ENCODE results near the gene SART1.

SART1 gene

DNA sequence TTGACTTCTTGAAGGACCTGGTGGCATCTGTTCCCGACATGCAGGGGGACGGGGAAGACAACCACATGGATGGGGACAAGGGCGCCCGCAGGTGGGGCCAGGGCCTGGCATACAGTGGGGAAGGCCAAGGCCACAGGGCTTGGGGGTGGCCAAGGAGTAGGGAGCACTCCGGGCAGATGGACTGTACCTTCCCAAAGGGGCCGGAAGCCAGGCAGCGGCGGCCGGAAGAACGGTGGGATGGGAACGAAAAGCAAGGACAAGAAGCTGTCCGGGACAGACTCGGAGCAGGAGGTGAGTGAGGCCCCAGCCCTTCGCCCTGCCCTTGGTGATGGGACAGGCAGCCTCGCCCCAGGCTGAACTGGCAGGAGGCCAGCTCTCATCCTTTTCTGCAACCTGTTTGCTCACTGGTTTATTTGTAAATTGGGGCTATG is 41.1 kb upstream of the SART1 start:
- no peak for TF ChIP-seq GATA1 (IDR thresholded peaks at IDR 0.05; ENCODE audit: low read depth, low read length)
- TF ChIP-seq POLR2A (IDR thresholded peaks at IDR 0.05; ENCODE audit: low read length): no peak
- DNase-seq: peak in 1 of 2 experiments; percentile 49

- TF ChIP-seq GATA1 (IDR thresholded peaks at IDR 0.05; ENCODE audit: low read depth, low read length): no peak
- DNase-seq: no peak
Observed at GRCh38 chr11:65921033-65921555, 40.4 kb upstream of the SART1 start.

DNA sequence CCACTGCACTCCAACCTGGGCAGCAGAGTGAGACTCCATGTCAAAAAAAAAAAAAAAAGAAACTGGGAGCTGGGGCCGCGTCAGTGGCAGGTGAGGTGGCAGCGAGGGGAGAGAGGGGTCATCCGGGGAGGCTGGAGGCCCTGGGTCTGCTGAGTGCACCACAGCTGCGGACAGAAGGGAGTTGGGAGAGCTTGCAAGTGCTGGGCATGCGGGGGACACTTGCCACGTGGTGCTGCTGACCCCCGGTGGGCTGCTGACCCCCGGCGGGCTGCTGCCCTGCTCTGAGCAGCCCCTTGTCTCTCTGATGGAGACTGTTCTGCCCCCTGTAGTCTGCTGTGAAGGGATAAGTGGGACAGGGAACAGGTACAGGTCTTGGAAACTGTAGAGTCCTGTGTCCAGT is 39.7 kb upstream of the SART1 start:
- TF ChIP-seq GATA1 (IDR thresholded peaks at IDR 0.05; ENCODE audit: low read depth, low read length): no peak
- TF ChIP-seq POLR2A (IDR thresholded peaks at IDR 0.05; ENCODE audit: low read length): no peak
- no peak for DNase-seq

GRCh38 chr11:65922565-65922964 is 39.0 kb upstream of the SART1 start:
- TF ChIP-seq POLR2A (IDR thresholded peaks at IDR 0.05; ENCODE audit: low read length) (no peak), GATA1 (IDR thresholded peaks at IDR 0.05; ENCODE audit: low read depth, low read length) (no peak)
- DNase-seq: no peak

GRCh38 chr11:65925397-65925796 is 36.1 kb upstream of the SART1 start:
- TF ChIP-seq POLR2A (IDR thresholded peaks at IDR 0.05; ENCODE audit: low read length) (no peak), GATA1 (IDR thresholded peaks at IDR 0.05; ENCODE audit: low read depth, low read length) (no peak)
- no peak for DNase-seq

- TF ChIP-seq GATA1 (IDR thresholded peaks at IDR 0.05; ENCODE audit: low read depth, low read length): no peak
- peak; percentile 48 for TF ChIP-seq POLR2A (IDR thresholded peaks at IDR 0.05; ENCODE audit: low read length)
- peak; percentile 92 for DNase-seq
Observed at GRCh38 chr11:65927904-65928397, 33.6 kb upstream of the SART1 start.

GRCh38 chr11:65928667-65929066 is 32.9 kb upstream of the SART1 start:
- peak; percentile 40 to 47 for DNase-seq
- TF ChIP-seq POLR2A (IDR thresholded peaks at IDR 0.05; ENCODE audit: low read length) (no peak), GATA1 (IDR thresholded peaks at IDR 0.05; ENCODE audit: low read depth, low read length) (no peak)

DNA sequence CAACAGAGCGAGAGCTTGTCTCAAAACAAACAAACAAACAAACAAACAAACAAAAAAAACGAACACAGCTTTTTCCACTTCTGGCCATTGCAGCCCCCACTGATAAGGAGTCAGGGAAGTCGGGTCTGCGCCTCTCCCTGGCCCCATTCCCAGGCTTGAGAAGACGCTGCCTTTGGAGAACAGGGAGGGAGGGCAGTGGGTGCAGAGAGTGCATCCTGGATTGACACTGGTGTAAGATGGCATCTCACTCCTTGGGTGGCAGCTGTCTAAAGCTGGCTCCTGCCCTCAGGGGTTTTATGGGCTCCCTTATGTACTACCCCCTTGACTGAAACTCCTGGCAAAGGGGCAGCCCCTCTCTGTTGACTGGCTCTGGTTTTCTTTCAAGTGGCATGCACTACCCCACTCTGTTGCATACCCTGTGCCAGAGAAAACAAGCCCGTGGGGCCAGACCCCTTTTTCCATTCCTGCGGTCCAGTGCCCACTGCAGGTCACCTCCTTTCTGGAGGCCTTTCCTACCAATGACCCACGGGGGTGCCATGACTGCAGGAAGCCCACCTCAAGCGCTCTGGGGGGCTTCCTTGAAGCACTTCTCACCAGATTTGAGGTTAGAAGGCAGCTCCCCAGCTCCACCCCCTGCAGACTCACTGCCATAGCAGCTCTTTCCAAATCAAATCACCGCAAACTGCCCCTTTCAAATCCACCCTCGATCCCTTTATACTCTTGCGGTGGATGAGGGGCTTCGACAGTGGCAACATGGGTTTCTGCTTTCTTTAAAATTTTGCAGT is 29.6 kb upstream of the SART1 start:
- no peak for DNase-seq
- TF ChIP-seq GATA1 (IDR thresholded peaks at IDR 0.05; ENCODE audit: low read depth, low read length): no peak
- TF ChIP-seq POLR2A (IDR thresholded peaks at IDR 0.05; ENCODE audit: low read length): no peak

GRCh38 chr11:65932558-65932919 is 29.0 kb upstream of the SART1 start:
- no peak for TF ChIP-seq POLR2A (IDR thresholded peaks at IDR 0.05; ENCODE audit: low read length)
- no peak for TF ChIP-seq GATA1 (IDR thresholded peaks at IDR 0.05; ENCODE audit: low read depth, low read length)
- peak; percentile 43 to 48 for DNase-seq

GRCh38 chr11:65934014-65934413 is 27.5 kb upstream of the SART1 start:
- peak; percentile 87 to 96 for DNase-seq
- TF ChIP-seq GATA1 (IDR thresholded peaks at IDR 0.05; ENCODE audit: low read depth, low read length): peak; percentile 24
- TF ChIP-seq POLR2A (IDR thresholded peaks at IDR 0.05; ENCODE audit: low read length): no peak

DNA sequence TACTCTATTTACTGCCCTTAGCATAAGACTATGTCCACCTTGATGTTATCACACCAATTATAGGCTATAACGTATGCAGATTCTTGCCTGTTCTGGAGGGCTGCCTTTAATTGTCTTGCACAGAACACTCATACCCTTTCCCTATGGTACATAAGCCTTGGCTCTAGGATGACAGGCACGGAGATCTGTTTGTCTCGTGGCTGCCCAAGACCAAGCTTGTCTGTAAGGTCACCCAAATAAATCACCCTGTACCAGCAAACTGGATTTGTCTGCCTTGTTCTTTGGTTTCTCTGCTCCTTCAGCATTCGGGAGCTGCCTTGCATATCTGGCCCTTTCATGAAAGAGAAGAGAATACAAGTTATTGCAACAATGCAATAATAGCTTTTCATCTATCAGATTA is 23.8 kb upstream of the SART1 start:
- TF ChIP-seq GATA1 (IDR thresholded peaks at IDR 0.05; ENCODE audit: low read depth, low read length) (no peak), POLR2A (IDR thresholded peaks at IDR 0.05; ENCODE audit: low read length) (no peak)
- DNase-seq: no peak

DNA sequence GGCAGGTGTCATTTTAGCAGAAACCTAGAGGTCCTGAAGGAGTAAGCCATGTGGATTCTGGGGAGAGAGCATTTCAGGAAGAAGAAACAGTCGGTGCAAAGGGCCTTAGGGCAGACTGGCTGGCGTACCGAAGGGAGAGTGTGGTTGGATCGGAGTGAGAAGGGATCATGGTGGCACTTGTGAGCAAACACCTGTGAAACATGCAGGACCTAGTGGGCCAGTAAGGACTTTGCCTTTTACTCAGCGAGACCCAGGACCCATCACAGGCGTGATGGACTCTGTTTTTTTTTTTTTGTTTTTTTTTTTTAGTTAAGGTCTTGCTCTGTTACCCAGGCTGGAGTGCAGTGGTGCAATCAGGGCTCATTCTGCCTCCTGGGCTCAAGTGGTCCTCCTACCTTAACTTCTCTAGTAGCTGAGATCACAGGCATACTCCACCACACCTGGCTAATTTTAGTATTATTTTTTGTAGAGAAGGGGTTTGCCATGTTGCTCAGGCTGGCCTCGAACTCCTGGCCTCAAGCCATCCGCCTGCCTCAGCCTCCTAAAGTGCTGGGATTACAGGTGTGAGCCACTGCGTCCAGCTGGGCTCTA is 19.7 kb upstream of the SART1 start:
- DNase-seq: no peak
- TF ChIP-seq GATA1 (IDR thresholded peaks at IDR 0.05; ENCODE audit: low read depth, low read length) (no peak), POLR2A (IDR thresholded peaks at IDR 0.05; ENCODE audit: low read length) (peak; percentile 16)

GRCh38 chr11:65942531-65942930 is 19.0 kb upstream of the SART1 start:
- DNase-seq: no peak
- TF ChIP-seq POLR2A (IDR thresholded peaks at IDR 0.05; ENCODE audit: low read length) (no peak), GATA1 (IDR thresholded peaks at IDR 0.05; ENCODE audit: low read depth, low read length) (no peak)

- TF ChIP-seq POLR2A (IDR thresholded peaks at IDR 0.05; ENCODE audit: low read length): no peak
- TF ChIP-seq GATA1 (IDR thresholded peaks at IDR 0.05; ENCODE audit: low read depth, low read length): no peak
- no peak for DNase-seq
Observed at GRCh38 chr11:65944191-65944590, 17.3 kb upstream of the SART1 start.

GRCh38 chr11:65944767-65945166 is 16.8 kb upstream of the SART1 start:
- TF ChIP-seq POLR2A (IDR thresholded peaks at IDR 0.05; ENCODE audit: low read length) (no peak), GATA1 (IDR thresholded peaks at IDR 0.05; ENCODE audit: low read depth, low read length) (no peak)
- DNase-seq: no peak
